Measurements from ENCODE around the gene ADCY2. TPM values are rescaled to one million over a fixed set of nuclear protein-coding genes. Genes with fewer than 3 reads are reported as not detected.

Gene ADCY2
- total RNA-seq, 2 donors from 2014 or later: 0.52 to 2.3 TPM

GRCh38 chr5:7816535-7816901, 420.6 kb downstream of the ADCY2 start:
- no peak for DNase-seq
- ATAC-seq: peak; percentile 8
- intact Hi-C loops (cut with DNase I, micrococcal nuclease): no loop called here

GRCh38 chr5:7822449-7822848, 426.5 kb downstream of the ADCY2 start:
- no peak for DNase-seq
- intact Hi-C loops (cut with DNase I, micrococcal nuclease): no loop called here
- ATAC-seq: no peak

- ATAC-seq (no peak), DNase-seq (no peak)
- intact Hi-C loops (cut with DNase I, micrococcal nuclease): no loop called here
These were observed 427.7 kb downstream of the ADCY2 start for GRCh38 chr5:7823594-7823993.

GRCh38 chr5:7824995-7825394, 429.1 kb downstream of the ADCY2 start:
- intact Hi-C loops (cut with DNase I, micrococcal nuclease): no loop called here
- DNase-seq (no peak), ATAC-seq (no peak)

GRCh38 chr5:7825630-7826029, 429.7 kb downstream of the ADCY2 start:
- ATAC-seq: no peak
- no peak for DNase-seq
- intact Hi-C loops (cut with DNase I, micrococcal nuclease): no loop called here

- ATAC-seq (no peak), DNase-seq (no peak)
- intact Hi-C loops (cut with DNase I, micrococcal nuclease): no loop called here
These were observed 431.7 kb downstream of the ADCY2 start for GRCh38 chr5:7827610-7828009.

- intact Hi-C loops (cut with DNase I, micrococcal nuclease): no loop called here
- DNase-seq (no peak), ATAC-seq (peak; percentile 48)
These were observed 432.3 kb downstream of the ADCY2 start for GRCh38 chr5:7828269-7828668.

- intact Hi-C loops (cut with DNase I, micrococcal nuclease): no loop called here
- ATAC-seq (no peak), DNase-seq (no peak)
These were observed 439.0 kb downstream of the ADCY2 start for GRCh38 chr5:7834982-7835381.

- ATAC-seq (no peak), DNase-seq (no peak)
- intact Hi-C loops (cut with DNase I, micrococcal nuclease): no loop called here
These were observed 441.5 kb downstream of the ADCY2 start for GRCh38 chr5:7837403-7837802.

GRCh38 chr5:7842531-7842930, 446.6 kb downstream of the ADCY2 start:
- intact Hi-C loops (cut with DNase I, micrococcal nuclease): no loop called here
- ATAC-seq (no peak), DNase-seq (no peak)

GRCh38 chr5:7844901-7845300, 449.0 kb downstream of the ADCY2 start:
- intact Hi-C loops (cut with DNase I, micrococcal nuclease): no loop called here
- ATAC-seq (no peak), DNase-seq (no peak)

- DNase-seq (no peak), ATAC-seq (no peak)
- intact Hi-C loops (cut with DNase I, micrococcal nuclease): no loop called here
These were observed 449.6 kb downstream of the ADCY2 start for GRCh38 chr5:7845557-7845956.

- intact Hi-C loops (cut with DNase I, micrococcal nuclease): no loop called here
- ATAC-seq (no peak), DNase-seq (no peak)
These were observed 450.4 kb downstream of the ADCY2 start for GRCh38 chr5:7846327-7846726.

GRCh38 chr5:7848296-7848695, 452.4 kb downstream of the ADCY2 start:
- no peak for DNase-seq
- intact Hi-C loops (cut with DNase I, micrococcal nuclease): no loop called here
- ATAC-seq: no peak

GRCh38 chr5:7849681-7850394, 453.9 kb downstream of the ADCY2 start:
- ATAC-seq (peak; percentile 51), DNase-seq (peak in 1 of 2 donors; percentile 14)
- intact Hi-C loops (cut with DNase I, micrococcal nuclease): no loop called here

- peak in 1 of 2 donors; percentile 40 for DNase-seq
- intact Hi-C loops (cut with DNase I, micrococcal nuclease): no loop called here
- peak; percentile 67 for ATAC-seq
These were observed 454.7 kb downstream of the ADCY2 start, which contains the start of gene CFAP90 for GRCh38 chr5:7850395-7851239. Gene CFAP90, minus strand, starts transcription at chr5:7851133. Its CDS starts 112 bp downstream, at chr5:7851021.

GRCh38 chr5:7851240-7851592, 455.3 kb downstream of the ADCY2 start:
- intact Hi-C loops (cut with DNase I, micrococcal nuclease): no loop called here
- DNase-seq: no peak
- ATAC-seq: no peak

GRCh38 chr5:7851617-7852289, 455.8 kb downstream of the ADCY2 start:
- no peak for ATAC-seq
- no peak for DNase-seq
- intact Hi-C loops (cut with DNase I, micrococcal nuclease): no loop called here

GRCh38 chr5:7852542-7852941, 456.6 kb downstream of the ADCY2 start:
- intact Hi-C loops (cut with DNase I, micrococcal nuclease): no loop called here
- ATAC-seq (no peak), DNase-seq (no peak)

GRCh38 chr5:7852988-7853387, 457.1 kb downstream of the ADCY2 start:
- intact Hi-C loops (cut with DNase I, micrococcal nuclease): no loop called here
- ATAC-seq (no peak), DNase-seq (no peak)

All from left colon (tissue), 2 donors.